Articular chondrocyte of knee joint (primary cell): ENCODE measurements around the gene USP37. TPM values are rescaled to one million over a fixed set of nuclear protein-coding genes. Genes with fewer than 3 reads are reported as not detected.
A peak's percentile ranks its signal among the peaks of the same experiment; 100 is the strongest.

Source experiments
- small RNA-seq: library from RNA; depleted of rRNA; stranded (forward); fragments of <200 nt; gene quantifications from one replicate; pipeline ENCODE3, GENCODE V24; 2012
- total RNA-seq: library from RNA; depleted of rRNA; stranded (reverse); fragments of >200 nt; gene quantifications from 2 replicates; pipeline ENCODE4 v1.2.3, GENCODE V29; 2012

USP37 gene, protein sequence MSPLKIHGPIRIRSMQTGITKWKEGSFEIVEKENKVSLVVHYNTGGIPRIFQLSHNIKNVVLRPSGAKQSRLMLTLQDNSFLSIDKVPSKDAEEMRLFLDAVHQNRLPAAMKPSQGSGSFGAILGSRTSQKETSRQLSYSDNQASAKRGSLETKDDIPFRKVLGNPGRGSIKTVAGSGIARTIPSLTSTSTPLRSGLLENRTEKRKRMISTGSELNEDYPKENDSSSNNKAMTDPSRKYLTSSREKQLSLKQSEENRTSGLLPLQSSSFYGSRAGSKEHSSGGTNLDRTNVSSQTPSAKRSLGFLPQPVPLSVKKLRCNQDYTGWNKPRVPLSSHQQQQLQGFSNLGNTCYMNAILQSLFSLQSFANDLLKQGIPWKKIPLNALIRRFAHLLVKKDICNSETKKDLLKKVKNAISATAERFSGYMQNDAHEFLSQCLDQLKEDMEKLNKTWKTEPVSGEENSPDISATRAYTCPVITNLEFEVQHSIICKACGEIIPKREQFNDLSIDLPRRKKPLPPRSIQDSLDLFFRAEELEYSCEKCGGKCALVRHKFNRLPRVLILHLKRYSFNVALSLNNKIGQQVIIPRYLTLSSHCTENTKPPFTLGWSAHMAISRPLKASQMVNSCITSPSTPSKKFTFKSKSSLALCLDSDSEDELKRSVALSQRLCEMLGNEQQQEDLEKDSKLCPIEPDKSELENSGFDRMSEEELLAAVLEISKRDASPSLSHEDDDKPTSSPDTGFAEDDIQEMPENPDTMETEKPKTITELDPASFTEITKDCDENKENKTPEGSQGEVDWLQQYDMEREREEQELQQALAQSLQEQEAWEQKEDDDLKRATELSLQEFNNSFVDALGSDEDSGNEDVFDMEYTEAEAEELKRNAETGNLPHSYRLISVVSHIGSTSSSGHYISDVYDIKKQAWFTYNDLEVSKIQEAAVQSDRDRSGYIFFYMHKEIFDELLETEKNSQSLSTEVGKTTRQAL
- 14.8 and 15.6 TPM in 2 replicates for total RNA-seq

DNA sequence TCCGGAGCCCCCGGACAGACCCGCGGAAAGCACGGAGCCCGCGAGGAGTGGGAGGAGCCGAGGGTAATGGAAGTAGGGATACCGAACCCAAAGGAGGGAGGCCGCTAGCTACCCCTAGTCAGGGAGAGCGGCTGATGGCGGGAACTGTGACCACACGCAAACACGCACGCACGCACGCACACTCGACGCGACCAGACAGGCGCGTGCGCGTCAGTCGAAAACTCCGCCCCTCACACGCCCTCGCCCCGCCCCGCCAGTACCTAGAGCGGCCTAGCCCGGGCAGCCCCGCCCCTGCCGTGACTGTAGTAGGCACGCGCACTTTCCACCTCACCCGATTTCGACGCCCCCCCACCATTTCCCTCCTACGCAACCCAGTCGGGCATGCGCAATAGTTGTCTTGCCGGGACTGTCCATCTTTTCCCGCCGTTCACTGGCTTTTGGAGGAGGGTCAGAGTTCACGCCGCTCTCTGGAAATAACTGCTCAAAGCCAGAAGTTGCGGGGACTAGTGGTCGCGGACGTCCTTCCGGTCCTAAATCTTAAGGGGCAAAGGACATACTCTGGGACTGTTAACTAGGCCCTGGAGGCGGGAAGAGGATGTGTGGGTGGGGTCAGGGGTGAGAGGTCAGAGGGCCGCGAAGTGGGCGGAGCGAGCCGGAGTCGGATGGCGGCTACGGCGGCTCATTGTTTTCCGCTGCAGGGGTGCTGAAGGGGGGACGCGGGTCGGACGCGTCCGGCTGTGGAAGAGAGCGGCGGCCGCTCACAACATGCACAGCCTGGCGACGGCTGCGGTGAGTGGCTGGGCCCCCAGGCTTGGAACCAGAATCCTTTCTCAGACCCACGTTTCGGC, at the start of gene USP37, which contains the start of gene CNOT9:
Gene USP37 (minus strand): TSS at position 162 of the 848 bp plus-strand sequence. CDS start 9,698 bp downstream, outside the sequence.
Gene CNOT9 (plus strand): TSS at position 650 of the 848 bp plus-strand sequence. CDS start 116 bp downstream, at position 766.

DNA sequence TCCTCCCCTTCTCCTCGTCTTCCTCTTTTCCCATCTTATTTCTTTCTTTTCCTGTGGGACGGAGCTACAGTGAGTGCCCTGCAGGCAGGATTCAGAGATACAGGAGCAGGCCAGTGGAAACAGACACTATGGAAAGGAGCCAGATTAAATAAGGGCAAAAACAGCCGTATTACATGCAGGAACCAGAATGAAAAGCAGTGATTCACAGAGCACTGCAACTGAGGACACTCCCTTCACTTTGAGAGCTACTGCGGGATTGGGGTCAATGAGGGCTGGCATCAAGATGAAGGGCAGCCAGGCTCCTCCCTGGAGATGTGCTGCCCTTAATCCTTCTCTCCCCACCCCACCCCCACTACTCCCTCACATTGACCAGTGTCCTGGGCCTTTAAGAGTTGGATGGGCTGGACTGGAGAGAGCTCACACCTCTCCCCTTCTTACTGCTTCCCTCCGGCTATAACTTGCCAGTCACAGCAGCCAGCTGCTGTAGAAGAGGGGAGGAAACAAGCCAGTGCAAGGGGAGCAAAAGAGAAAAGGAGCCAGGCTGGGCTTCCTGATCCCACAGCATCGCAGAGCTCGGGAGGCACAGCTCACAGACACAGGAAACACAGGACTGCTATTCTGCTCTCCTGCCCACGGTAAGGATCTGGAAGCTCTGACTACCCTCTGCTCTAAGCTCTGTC, 39.4 kb upstream of the USP37 start, which contains the start of gene PLCD4:
Gene PLCD4 (plus strand): TSS at position 464 of the 680 bp plus-strand sequence. CDS start 7,841 bp downstream, outside the sequence.

DNA sequence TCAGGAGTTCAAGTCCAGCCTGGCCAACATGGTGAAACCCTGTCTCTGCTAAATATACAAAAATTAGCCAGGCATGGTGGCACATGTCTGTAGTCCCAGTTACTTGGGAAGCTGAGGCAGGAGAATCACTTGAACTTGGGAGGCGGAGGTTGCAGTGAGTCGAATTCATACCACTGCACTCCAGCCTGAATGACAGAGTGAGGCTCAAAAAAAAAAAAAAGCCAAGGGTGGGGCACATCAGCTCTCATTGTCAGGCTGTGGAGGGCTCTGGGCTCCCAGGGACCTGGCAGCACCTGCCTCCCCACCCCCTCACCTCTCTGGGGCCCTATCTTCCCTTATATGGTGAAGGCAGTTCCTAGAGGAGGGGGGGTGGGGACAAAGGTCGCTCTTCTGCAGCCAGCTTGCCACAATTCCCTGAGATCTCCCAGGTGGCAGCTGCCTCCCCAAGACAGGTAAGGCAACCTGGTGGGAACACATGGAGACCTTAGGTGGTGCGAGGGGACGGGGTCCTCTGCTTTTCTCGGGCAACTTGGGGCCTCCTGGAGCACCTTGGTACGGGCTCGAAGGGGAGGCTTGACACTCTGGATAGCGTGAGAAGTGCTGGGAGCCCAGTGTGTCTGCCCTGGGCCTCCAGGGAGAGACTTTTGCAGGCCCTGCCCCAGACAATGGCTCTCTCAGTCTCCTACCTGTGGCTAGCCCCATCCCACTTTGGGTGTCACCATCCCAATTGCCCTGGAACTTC, 149.3 kb downstream of the USP37 start, which contains the start of gene VIL1:
Gene VIL1 (plus strand): TSS at position 407 of the 742 bp plus-strand sequence. CDS start 4,656 bp downstream, outside the sequence.

Small RNA genes within 50 kb of the gene (small RNA-seq; reads per million reads assigned to genes)
- gene MIR26B, result 4,016 reads per million, percentile 100 among the genes with 10 or more reads in this experiment
- not detected for gene RNU6-136P

Other genes with a start within 250 kb of the USP37 start
- gene CATIP, start 211.5 kb downstream of the USP37 start, total RNA-seq, result 0.26 TPM in 1 of 2 replicates, not detected in the other
- gene SLC11A1, start 186.1 kb downstream of the USP37 start, total RNA-seq, result 0.32 and 1.3 TPM in 2 replicates
- 59.2 and 69.6 TPM in 2 replicates for gene CTDSP1, start 168.5 kb downstream of the USP37 start, total RNA-seq
- under 0.01 TPM in 2 replicates for gene VIL1, start 149.2 kb downstream of the USP37 start, total RNA-seq
- 61.5 and 71.0 TPM in 2 replicates for gene CNOT9, start 488 bp upstream of the USP37 start, total RNA-seq
- gene PLCD4, start 39.5 kb upstream of the USP37 start, total RNA-seq, result 14.0 and 14.2 TPM in 2 replicates
- 13.4 and 15.5 TPM in 2 replicates for gene ZNF142, start 91.3 kb upstream of the USP37 start, total RNA-seq
- 23.1 and 26.0 TPM in 2 replicates for gene BCS1L, start 91.3 kb upstream of the USP37 start, total RNA-seq
- gene RNF25, start 103.7 kb upstream of the USP37 start, total RNA-seq, result 27.6 and 29.6 TPM in 2 replicates
- gene STK36, start 103.7 kb upstream of the USP37 start, total RNA-seq, result 24.1 and 25.5 TPM in 2 replicates
- gene TTLL4, start 142.5 kb upstream of the USP37 start, total RNA-seq, result 14.1 and 22.7 TPM in 2 replicates
- gene CYP27A1, start 213.8 kb upstream of the USP37 start, total RNA-seq, result 54.0 and 59.7 TPM in 2 replicates